Measurements from ENCODE around the gene ETS1. TPM values are rescaled to one million over a fixed set of nuclear protein-coding genes. Genes with fewer than 3 reads are reported as not detected.

The ETS1 gene
- total RNA-seq, 2 donors from 2014 or later: 33.6 to 116 TPM

- peak overlapping the region; percentile 99 for H3K4me3 ChIP-seq
- no peaks in the 10 kb centered on the region for H3K36me3 ChIP-seq
- no peaks in the 10 kb centered on the region for H3K27me3 ChIP-seq (replicated peaks; ENCODE audit: insufficient read depth)
- peaks cover 34 to 56% of the 10 kb centered on the region in 2 donors for H3K4me1 ChIP-seq (ENCODE audit: control insufficient read depth in 1 of 2, low read depth in 2 of 2)
- TF ChIP-seq, protein P1, sequence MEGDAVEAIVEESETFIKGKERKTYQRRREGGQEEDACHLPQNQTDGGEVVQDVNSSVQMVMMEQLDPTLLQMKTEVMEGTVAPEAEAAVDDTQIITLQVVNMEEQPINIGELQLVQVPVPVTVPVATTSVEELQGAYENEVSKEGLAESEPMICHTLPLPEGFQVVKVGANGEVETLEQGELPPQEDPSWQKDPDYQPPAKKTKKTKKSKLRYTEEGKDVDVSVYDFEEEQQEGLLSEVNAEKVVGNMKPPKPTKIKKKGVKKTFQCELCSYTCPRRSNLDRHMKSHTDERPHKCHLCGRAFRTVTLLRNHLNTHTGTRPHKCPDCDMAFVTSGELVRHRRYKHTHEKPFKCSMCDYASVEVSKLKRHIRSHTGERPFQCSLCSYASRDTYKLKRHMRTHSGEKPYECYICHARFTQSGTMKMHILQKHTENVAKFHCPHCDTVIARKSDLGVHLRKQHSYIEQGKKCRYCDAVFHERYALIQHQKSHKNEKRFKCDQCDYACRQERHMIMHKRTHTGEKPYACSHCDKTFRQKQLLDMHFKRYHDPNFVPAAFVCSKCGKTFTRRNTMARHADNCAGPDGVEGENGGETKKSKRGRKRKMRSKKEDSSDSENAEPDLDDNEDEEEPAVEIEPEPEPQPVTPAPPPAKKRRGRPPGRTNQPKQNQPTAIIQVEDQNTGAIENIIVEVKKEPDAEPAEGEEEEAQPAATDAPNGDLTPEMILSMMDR (IDR thresholded peaks at IDR 0.05): no peak
- no peaks in the 10 kb centered on the region for H3K9me3 ChIP-seq
- H3K27ac ChIP-seq: peak overlapping the region; percentile 98 to 99
- ATAC-seq (ENCODE audit: insufficient number of reproducible peaks, low FRiP score, low read depth) (peak; percentile 79), DNase-seq (ENCODE audit: low spot score) (peak; percentile 79)
These were observed 65.1 kb downstream of the ETS1 start for GRCh38 chr11:128522055-128522942.

- peak overlapping the region; percentile 98 to 99 for H3K27ac ChIP-seq
- no peaks in the 10 kb centered on the region for H3K36me3 ChIP-seq
- TF ChIP-seq, protein P1 (IDR thresholded peaks at IDR 0.05): no peak
- H3K27me3 ChIP-seq (replicated peaks; ENCODE audit: insufficient read depth): no peaks in the 10 kb centered on the region
- peak overlapping the region; percentile 99 for H3K4me3 ChIP-seq
- no peaks in the 10 kb centered on the region for H3K9me3 ChIP-seq
- ATAC-seq (ENCODE audit: insufficient number of reproducible peaks, low FRiP score, low read depth): no peak
- no peak for DNase-seq (ENCODE audit: low spot score)
- peaks cover 37 to 62% of the 10 kb centered on the region in 2 donors for H3K4me1 ChIP-seq (ENCODE audit: control insufficient read depth in 1 of 2, low read depth in 2 of 2)
These were observed 65.7 kb downstream of the ETS1 start for GRCh38 chr11:128521682-128522054.

DNA sequence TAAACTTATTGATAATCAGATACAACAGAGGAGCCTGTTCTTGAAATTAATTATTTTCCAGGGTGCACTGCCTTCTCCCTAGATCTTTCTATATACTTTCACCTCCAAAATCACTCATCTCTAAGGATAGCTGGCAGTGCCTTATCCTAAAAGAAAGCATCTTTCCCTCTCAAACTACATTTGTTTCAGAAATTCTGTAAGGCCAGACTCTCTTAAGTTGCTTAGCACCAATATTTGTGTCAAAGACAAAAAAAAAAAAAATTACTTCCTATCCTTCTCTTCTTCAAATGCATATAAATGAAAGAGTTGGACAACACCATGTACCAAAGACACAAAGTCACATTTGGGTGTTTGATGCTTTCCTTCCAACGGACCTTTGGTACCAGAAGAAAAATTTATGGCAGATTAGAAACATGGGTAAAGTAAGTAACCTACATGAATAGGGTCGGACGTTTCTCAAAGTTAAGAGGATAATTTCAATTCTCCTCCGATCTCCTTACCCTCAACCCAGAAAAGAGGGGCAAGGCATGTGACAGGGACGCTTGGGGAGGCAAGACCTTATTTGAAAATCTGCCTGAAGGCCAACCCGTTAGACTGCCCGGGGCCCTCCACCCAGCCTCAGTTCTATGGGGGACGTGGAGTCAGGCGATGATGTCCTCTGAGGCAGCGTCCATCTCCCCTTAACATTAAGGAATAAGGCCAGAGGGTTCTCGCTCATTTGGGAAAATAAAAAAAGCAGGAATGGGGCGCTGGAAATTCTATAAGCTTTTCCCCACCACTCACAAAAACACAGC, 66.3 kb downstream of the ETS1 start:
- ATAC-seq (ENCODE audit: insufficient number of reproducible peaks, low FRiP score, low read depth): no peak
- Histone ChIP-seq H3K4me1 (ENCODE audit: control insufficient read depth in 1 of 2, low read depth in 2 of 2) (peaks cover 37 to 68% of the 10 kb centered on the region in 2 donors), H3K36me3 (no peaks in the 10 kb centered on the region), H3K9me3 (no peaks in the 10 kb centered on the region), H3K27ac (peak overlapping the region; percentile 98 to 99), H3K4me3 (peak overlapping the region; percentile 99), H3K27me3 (replicated peaks; ENCODE audit: insufficient read depth) (no peaks in the 10 kb centered on the region)
- TF ChIP-seq, protein P1 (IDR thresholded peaks at IDR 0.05): no peak
- no peak for DNase-seq (ENCODE audit: low spot score)

DNA sequence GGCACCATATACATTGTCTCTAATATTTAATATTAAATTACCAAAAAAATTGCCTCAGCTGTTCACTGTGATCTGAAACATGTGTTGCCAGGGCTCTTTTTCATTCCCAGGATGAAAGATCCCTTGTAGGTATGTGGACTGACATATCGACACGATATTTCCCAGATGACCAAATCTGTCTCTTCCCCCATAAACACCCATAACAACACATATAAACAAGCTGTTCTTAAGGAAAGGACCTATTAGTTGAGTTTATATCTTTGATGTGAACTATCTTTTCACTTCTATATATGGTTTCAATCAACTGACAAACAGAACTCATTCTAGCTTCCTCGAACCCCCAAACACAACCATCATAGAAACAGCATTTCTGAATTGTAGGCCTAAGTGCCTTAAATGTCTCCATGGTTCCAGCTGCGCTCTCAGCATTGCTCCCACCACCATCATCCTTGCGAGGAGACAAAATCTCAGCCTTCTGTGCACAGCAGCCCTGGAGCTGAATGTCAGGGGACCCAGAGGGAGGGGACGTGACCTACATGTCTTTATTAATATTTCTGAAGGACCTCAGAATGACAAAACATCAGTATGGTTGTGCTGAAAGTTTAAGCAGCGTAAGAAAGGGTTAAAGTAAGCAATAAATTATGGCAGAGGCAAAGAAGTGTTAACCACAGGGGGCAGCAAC, 67.0 kb downstream of the ETS1 start:
- Histone ChIP-seq H3K9me3 (no peaks in the 10 kb centered on the region), H3K27ac (peak overlapping the region in 1 of 2 donors; percentile 99), H3K4me3 (peak overlapping the region; percentile 99), H3K4me1 (ENCODE audit: control insufficient read depth in 1 of 2, low read depth in 2 of 2) (peaks cover 32 to 73% of the 10 kb centered on the region in 2 donors), H3K36me3 (no peaks in the 10 kb centered on the region), H3K27me3 (replicated peaks; ENCODE audit: insufficient read depth) (no peaks in the 10 kb centered on the region)
- DNase-seq (ENCODE audit: low spot score): no peak
- no peak for ATAC-seq (ENCODE audit: insufficient number of reproducible peaks, low FRiP score, low read depth)
- TF ChIP-seq, protein P1 (IDR thresholded peaks at IDR 0.05): no peak
